ENCODE measurements around the gene GRIA4.

GRIA4 gene

DNA sequence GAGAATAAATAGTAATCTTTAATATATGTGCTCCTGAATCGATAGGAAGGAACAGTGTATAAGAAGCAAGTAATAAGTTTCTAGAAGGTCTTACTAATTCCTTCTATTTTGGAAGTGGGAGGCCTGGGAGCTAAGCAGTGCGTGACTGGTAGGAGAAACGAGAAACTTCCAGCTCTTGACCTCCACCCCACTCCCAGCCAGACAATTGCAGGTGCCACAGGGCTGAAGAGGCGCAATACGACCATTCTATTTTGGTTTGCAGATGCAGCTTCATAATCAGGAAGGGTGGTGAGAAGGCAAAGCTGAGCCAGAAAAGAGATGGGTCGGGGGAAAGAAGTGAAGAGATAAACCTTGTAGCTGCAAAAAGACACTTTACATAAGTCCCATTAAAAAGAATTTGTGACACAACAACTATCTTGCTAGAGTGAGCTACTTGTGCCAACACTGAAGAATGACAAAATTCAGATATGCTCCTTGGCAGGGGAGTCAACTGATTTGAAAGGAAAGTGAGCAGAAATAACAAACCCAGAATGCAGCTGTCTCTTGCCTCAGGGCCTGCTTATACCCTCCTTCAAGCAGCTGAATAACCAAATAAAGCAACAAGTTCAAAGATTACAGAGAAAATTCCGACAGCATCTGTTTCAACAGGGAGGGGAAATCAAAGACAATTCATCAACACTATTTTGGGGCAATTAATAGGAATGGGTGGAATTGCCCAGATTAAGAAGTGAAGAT, 35.1 kb downstream of the GRIA4 start:
- TF ChIP-seq, protein P1, sequence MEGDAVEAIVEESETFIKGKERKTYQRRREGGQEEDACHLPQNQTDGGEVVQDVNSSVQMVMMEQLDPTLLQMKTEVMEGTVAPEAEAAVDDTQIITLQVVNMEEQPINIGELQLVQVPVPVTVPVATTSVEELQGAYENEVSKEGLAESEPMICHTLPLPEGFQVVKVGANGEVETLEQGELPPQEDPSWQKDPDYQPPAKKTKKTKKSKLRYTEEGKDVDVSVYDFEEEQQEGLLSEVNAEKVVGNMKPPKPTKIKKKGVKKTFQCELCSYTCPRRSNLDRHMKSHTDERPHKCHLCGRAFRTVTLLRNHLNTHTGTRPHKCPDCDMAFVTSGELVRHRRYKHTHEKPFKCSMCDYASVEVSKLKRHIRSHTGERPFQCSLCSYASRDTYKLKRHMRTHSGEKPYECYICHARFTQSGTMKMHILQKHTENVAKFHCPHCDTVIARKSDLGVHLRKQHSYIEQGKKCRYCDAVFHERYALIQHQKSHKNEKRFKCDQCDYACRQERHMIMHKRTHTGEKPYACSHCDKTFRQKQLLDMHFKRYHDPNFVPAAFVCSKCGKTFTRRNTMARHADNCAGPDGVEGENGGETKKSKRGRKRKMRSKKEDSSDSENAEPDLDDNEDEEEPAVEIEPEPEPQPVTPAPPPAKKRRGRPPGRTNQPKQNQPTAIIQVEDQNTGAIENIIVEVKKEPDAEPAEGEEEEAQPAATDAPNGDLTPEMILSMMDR (IDR thresholded peaks at IDR 0.05; ENCODE audit: control insufficient read depth, insufficient read depth, low read depth, low read length, missing control alignments), result no peak
- no peak overlapping the region for H3K4me3 ChIP-seq (ENCODE audit: control insufficient read depth, low read depth, low read length)
- DNase-seq (ENCODE audit: low read depth), result no peak

DNA sequence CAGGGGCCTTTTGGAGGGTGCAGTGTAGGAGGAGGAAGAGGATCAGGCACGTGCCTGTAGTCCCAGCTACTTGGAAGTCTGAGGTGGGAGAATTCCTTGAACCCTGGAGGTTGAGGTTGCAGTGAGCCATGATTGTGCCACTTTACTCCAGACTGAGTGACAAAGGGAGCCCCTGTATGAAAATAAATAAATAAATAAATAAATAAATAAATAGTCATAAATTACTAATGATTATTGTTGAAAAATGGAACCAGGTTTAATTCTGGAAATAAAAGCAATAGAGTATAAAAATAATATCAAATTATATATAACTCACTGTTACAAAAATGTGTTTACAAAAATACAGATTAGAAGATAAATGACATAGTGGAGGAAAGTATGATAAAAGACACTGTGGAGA, 37.9 kb downstream of the GRIA4 start:
- DNase-seq (ENCODE audit: low read depth), result no peak
- no peak overlapping the region for H3K4me3 ChIP-seq (ENCODE audit: control insufficient read depth, low read depth, low read length)
- TF ChIP-seq, protein P1 (IDR thresholded peaks at IDR 0.05; ENCODE audit: control insufficient read depth, insufficient read depth, low read depth, low read length, missing control alignments), result no peak

DNA sequence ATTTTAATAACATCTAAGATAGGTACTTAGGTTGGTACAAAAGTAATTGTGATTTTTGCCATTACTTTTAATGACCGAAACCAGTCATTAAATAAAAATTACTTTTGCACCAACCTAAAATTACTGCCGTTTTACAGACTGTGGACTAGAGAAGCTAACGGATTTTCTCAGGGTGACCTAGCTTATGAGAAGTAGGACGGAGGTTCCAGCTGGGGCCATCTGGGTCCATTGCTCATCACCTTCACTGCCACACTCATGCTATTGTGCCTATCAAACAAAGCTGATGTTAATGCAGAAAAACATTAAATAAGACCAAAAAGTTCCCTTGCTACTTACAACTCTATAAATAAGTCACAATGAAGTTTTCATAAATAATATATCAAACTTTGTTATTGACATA, 38.9 kb downstream of the GRIA4 start:
- H3K4me3 ChIP-seq (ENCODE audit: control insufficient read depth, low read depth, low read length), result no peak overlapping the region
- TF ChIP-seq, protein P1 (IDR thresholded peaks at IDR 0.05; ENCODE audit: control insufficient read depth, insufficient read depth, low read depth, low read length, missing control alignments), result no peak
- no peak for DNase-seq (ENCODE audit: low read depth)

DNA sequence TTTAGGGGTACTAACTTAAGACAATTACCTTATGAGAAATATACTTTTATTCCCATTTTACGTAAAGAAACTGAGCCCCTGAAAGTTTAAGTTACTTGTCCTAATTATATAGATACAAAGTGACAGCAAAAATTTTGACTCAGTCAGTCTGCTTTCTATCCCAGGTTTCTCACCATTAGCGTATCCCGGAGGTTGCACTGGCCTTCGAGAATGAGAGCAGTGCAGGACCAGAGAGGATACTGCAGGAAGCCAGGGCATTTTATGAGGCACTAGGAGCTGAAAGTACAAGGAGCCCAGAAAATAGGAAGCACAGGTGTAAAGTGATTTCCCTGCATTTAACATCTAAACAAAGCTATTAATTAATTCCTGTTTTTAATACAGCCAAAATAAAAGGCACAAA, 55.4 kb downstream of the GRIA4 start:
- no peak overlapping the region for H3K4me3 ChIP-seq (ENCODE audit: control insufficient read depth, low read depth, low read length)
- TF ChIP-seq, protein P1 (IDR thresholded peaks at IDR 0.05; ENCODE audit: control insufficient read depth, insufficient read depth, low read depth, low read length, missing control alignments), result no peak

DNA sequence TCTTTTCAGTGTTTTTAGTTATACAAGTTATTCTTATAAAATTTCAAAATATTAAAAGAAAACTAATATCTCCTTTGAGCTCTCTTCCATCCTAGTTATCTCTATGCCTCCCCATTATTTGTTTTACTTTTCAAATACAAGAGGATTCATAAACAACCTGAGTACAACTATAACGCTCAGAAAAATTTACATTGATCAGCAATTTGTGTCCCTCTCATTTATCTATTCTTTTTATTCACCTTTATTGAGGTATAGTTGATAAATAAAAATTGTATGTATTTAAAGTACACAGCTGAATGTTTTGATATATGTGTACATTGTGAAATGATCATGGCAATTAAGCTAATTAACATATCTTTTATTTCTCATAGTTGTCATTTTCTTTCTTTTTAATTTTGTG, 57.6 kb downstream of the GRIA4 start:
- DNase-seq (ENCODE audit: low read depth), result no peak
- TF ChIP-seq, protein P1 (IDR thresholded peaks at IDR 0.05; ENCODE audit: control insufficient read depth, insufficient read depth, low read depth, low read length, missing control alignments), result no peak

More for the DNA sequence above, 55.4 kb downstream of the GRIA4 start:
- no peak for DNase-seq (ENCODE audit: low read depth)

DNA sequence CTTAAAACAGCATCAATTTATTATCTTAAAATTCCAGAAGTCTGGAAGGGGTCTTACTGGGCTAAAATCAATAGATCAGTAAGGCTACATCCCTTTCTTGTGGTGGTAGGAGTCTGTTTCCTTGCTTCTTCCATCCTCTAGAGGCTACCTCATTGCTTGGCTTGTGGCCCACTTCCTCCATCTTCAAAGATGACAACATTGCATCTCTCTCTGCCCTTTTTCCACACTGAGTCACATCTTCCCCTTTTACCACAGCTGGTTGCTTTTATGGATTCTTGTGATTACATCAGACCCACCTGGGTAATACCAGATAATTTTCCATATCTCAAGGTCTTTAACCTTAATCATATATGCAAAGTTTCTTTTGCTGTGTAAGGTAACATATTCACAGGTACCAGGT, 60.9 kb downstream of the GRIA4 start:
- H3K4me3 ChIP-seq (ENCODE audit: control insufficient read depth, low read depth, low read length), result no peak overlapping the region
- no peak for DNase-seq (ENCODE audit: low read depth)
- TF ChIP-seq, protein P1 (IDR thresholded peaks at IDR 0.05; ENCODE audit: control insufficient read depth, insufficient read depth, low read depth, low read length, missing control alignments), result no peak

More for the DNA sequence above, 57.6 kb downstream of the GRIA4 start:
- H3K4me3 ChIP-seq (ENCODE audit: control insufficient read depth, low read depth, low read length), result no peak overlapping the region
